ENCODE data around the gene ABHD14A.
"Not testable (repeated sequence)": the region's sequence is repeated elsewhere in the genome, so short reads cannot be mapped to it uniquely, and the experiment has no call there.

ABHD14A gene

GRCh38 chr3:51974963-51975851, at the start of gene ABHD14A:
Gene ABHD14A, plus strand, starts transcription at chr3:51975064. Its CDS starts 72 bp downstream, at chr3:51975136.
- no peaks in the 10 kb centered on the region for H3K27me3 Mint-ChIP-seq (ENCODE audit: low read depth)
- H3K4me1 Mint-ChIP-seq = peaks cover 36% of the 10 kb centered on the region
- no peaks in the 10 kb centered on the region for H3K36me3 Mint-ChIP-seq (ENCODE audit: low read depth)
- peak within 1 kb of the TSS; percentile 90 to 95 (median 91) for H3K27ac Mint-ChIP-seq
- H3K4me3 Mint-ChIP-seq = peak within 1 kb of the TSS; percentile 93 to 96 (median 94)
- no peak for TF ChIP-seq CTCF (IDR thresholded peaks at IDR 0.05; ENCODE audit: unreplicated experiment in 3 of 3)
- no peaks in the 10 kb centered on the region for H3K9me3 Mint-ChIP-seq

- Mint-ChIP-seq H3K9me3 (no peaks in the 10 kb centered on the region), H3K4me3 (no peak overlapping the region), H3K27me3 (ENCODE audit: low read depth) (no peaks in the 10 kb centered on the region), H3K27ac (no peak overlapping the region), H3K4me1 (no peaks in the 10 kb centered on the region), H3K36me3 (ENCODE audit: low read depth) (peaks cover 9% of the 10 kb centered on the region)
- no peak for TF ChIP-seq CTCF (IDR thresholded peaks at IDR 0.05; ENCODE audit: unreplicated experiment in 3 of 3)
Observed at GRCh38 chr3:51927061-51927977, 47.5 kb upstream of the ABHD14A start.

GRCh38 chr3:51928438-51928837, 46.4 kb upstream of the ABHD14A start:
- Mint-ChIP-seq H3K9me3 (no peaks in the 10 kb centered on the region), H3K27ac (no peak overlapping the region), H3K27me3 (ENCODE audit: low read depth) (no peaks in the 10 kb centered on the region), H3K36me3 (ENCODE audit: low read depth) (peaks cover 10% of the 10 kb centered on the region), H3K4me1 (no peaks in the 10 kb centered on the region), H3K4me3 (no peak overlapping the region)
- no peak for TF ChIP-seq CTCF (IDR thresholded peaks at IDR 0.05; ENCODE audit: unreplicated experiment in 3 of 3)

- H3K4me3 Mint-ChIP-seq; H3K27me3 Mint-ChIP-seq (ENCODE audit: low read depth); H3K9me3 Mint-ChIP-seq; H3K27ac Mint-ChIP-seq; H3K4me1 Mint-ChIP-seq: not testable (repeated sequence)
- H3K36me3 Mint-ChIP-seq (ENCODE audit: low read depth) = peaks cover 14% of the 10 kb centered on the region
Observed at GRCh38 chr3:51928981-51929380, 45.9 kb upstream of the ABHD14A start.

GRCh38 chr3:51929420-51930003, 45.4 kb upstream of the ABHD14A start:
- H3K27me3 Mint-ChIP-seq (ENCODE audit: low read depth) = no peaks in the 10 kb centered on the region
- no peaks in the 10 kb centered on the region for H3K9me3 Mint-ChIP-seq
- TF ChIP-seq CTCF (IDR thresholded peaks at IDR 0.05; ENCODE audit: unreplicated experiment in 3 of 3) = no peak
- no peaks in the 10 kb centered on the region for H3K4me1 Mint-ChIP-seq
- no peak overlapping the region for H3K4me3 Mint-ChIP-seq
- no peak overlapping the region for H3K27ac Mint-ChIP-seq
- H3K36me3 Mint-ChIP-seq (ENCODE audit: low read depth) = peaks cover 19% of the 10 kb centered on the region

- Mint-ChIP-seq H3K36me3 (ENCODE audit: low read depth) (peaks cover 27% of the 10 kb centered on the region), H3K4me1 (no peaks in the 10 kb centered on the region), H3K4me3 (no peak overlapping the region), H3K9me3 (no peaks in the 10 kb centered on the region), H3K27me3 (ENCODE audit: low read depth) (no peaks in the 10 kb centered on the region), H3K27ac (no peak overlapping the region)
- TF ChIP-seq CTCF (IDR thresholded peaks at IDR 0.05; ENCODE audit: unreplicated experiment in 3 of 3) = no peak
Observed at GRCh38 chr3:51930439-51930838, 44.4 kb upstream of the ABHD14A start.
